Fibroblast of skin of back (primary cell): ENCODE results near the gene NOTCH1.
A peak's percentile ranks its signal among the peaks of the same experiment; 100 is the strongest.

Experiments used
- DNase-seq: peaks from one replicate; pipeline ENCODE4 v3.0.0-alpha.2; 2013

Gene NOTCH1

DNA sequence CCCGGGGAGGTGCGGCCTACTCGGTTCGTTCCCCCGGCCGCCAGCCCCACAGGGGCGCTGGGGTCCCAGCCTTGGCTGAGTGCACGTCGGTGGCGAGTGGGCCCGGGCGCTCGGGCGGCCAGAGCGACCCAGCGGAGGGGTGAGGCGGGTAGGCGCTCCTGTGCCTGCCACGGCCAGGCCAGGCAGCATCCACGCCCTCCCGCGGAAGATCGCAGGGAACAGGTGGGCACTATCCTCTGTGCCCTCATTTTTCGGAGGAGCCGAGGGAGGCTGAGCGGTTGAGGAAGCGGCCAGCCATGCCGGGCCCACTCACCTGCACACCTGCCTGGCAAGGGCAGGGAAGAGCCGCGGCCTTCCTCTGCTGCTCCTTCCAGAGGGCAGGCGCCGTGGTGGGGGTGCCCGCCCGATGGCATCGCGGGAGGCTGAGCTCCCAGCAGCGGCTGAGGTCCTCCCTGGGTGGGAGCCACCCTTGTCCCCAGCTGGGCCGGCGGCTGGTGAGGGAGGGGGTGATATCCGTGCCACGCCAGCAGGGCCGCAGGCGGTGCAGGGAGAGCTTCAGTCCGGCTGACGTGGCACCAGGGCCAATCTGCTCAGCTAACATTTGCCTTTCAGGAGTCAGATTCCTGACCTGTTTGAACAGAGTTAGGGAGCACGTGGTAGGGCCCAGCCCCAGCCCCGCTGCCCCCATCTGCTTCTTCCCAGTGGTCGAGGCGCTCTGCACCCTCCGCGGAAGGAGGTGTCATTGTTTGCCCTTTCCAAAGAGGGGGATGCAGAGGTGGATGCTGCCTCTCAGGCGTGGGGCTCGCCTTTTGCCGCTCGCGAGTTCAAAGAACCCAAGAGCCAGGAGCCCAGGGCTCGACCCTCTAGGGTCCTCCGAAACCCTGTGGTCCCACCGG lies 61.4 kb downstream of the NOTCH1 start:
- no peak for DNase-seq

- peak; percentile 86 for DNase-seq
Observed at GRCh38 chr9:136483589-136484152, 62.2 kb downstream of the NOTCH1 start.

GRCh38 chr9:136482793-136483588 lies 62.9 kb downstream of the NOTCH1 start, which contains the start of gene SEC16A:
Gene SEC16A (minus strand): TSS chr9:136483040. CDS start chr9:136477615, 5,425 bp downstream.
- peak; percentile 96 for DNase-seq

DNA sequence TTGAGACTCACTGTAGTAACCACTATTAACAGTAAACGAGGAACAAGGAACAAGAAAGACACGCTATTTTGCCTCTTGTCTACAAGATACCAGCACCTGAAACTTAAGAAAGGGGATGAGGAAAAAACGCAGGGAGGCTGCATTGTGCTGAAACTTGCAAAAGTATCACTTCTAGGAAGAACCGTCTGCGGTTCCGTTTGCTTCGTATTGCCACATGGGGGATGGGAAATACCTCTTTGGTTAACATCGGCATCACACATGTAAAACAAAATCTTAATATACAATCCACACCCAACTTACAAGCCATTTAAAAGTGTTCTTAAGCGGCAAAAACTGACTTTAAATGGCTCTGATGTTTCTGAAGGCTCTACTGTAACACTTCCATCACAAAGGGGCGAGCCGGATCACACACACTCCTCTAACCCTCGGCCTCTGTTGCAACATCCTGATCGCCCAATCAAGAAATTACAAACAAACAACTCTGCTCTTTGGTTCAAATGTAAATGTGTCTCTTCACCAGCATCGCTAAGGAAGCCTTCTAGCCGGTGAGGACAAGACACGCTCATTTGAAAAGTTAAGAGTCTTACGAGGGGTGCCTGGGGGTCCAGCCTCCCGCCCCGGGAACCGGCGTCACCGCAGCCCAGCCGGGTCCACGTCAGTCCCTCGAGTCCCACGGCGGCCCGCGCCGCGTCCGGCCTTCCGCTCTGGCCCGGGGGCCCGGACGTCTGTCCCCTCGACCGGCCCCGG lies 63.6 kb downstream of the NOTCH1 start:
- DNase-seq: peak; percentile 30

GRCh38 chr9:136481558-136481957 lies 64.3 kb downstream of the NOTCH1 start:
- DNase-seq: no peak

- DNase-seq: no peak
Observed at GRCh38 chr9:136476369-136477150, 69.3 kb downstream of the NOTCH1 start.

GRCh38 chr9:136474974-136475865 lies 70.6 kb downstream of the NOTCH1 start:
- DNase-seq: no peak

DNA sequence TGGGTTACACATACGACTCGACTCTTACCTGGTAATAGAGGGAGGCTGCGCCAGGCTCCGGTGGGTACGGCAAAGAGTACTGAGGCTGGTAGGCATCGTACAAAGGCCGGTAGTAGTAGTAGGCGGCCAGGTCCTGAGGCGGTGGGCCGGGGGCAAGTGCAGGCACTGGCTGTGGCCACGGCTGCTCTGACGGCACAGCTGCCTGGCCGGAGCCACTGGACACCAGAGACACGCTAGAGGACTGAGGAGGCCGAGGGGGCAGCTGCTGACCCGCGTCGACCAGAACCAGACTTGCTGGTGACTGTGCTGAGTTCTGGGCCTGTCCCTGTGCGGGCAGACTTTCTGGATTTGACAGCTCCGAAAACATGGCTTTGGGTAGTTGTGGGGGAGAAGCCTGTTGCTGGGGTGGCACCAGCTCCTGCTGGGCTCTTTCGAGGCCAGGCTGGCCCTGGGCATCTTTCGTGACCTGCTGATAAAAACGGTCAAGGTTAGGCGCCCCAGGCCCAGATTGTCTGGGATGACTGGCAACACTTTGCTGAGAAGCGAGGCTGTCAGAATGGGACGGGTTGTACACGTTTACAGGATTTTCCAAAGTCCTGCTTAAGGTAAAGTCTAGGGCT lies 71.7 kb downstream of the NOTCH1 start:
- DNase-seq: no peak

- no peak for DNase-seq
Observed at GRCh38 chr9:136473354-136473721, 72.5 kb downstream of the NOTCH1 start.

- no peak for DNase-seq
Observed at GRCh38 chr9:136472640-136473353, 73.1 kb downstream of the NOTCH1 start.

- no peak for DNase-seq
Observed at GRCh38 chr9:136471802-136472487, 73.9 kb downstream of the NOTCH1 start.

GRCh38 chr9:136470792-136471469 lies 74.9 kb downstream of the NOTCH1 start:
- DNase-seq: no peak

DNA sequence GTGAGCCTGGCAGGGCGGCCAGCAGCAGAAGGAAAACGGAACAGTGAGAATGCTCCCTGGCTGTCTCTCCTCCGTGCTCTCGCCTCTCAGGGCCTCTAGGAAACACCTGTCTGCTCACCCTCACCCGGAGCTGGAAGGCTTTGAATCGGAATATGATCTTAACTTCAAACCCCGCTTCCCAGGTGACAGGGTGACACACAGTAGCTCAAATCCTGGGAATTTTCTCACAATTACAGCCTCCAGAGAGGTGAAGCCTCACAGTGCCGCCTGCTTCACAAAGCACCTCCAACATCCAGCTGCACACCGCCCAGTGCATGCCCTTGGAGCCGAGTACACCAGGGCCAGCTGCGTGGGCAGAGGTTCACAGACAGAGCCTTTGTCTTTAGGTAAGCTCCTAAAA lies 75.5 kb downstream of the NOTCH1 start:
- DNase-seq: no peak

DNA sequence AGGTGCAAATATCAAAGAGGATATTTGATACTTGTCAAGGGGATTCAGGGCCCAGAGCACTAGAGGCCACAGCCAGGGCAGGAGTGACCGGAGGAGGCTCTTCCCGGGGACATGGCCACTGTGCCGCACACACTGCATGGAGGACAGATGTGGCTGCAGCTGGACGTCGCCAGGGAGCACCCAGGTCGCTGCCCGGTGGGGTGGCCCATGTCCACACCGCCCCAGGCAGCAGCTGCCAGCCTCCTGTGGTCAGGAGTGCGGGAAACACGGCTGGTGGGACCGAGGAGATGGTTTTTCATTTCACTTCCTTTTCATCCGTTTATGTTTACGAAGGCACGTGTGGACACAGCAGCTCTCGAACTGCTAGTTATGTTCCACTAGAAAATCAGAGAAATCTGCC lies 78.1 kb downstream of the NOTCH1 start:
- DNase-seq: no peak

GRCh38 chr9:136466155-136466541 lies 79.7 kb downstream of the NOTCH1 start:
- no peak for DNase-seq

DNA sequence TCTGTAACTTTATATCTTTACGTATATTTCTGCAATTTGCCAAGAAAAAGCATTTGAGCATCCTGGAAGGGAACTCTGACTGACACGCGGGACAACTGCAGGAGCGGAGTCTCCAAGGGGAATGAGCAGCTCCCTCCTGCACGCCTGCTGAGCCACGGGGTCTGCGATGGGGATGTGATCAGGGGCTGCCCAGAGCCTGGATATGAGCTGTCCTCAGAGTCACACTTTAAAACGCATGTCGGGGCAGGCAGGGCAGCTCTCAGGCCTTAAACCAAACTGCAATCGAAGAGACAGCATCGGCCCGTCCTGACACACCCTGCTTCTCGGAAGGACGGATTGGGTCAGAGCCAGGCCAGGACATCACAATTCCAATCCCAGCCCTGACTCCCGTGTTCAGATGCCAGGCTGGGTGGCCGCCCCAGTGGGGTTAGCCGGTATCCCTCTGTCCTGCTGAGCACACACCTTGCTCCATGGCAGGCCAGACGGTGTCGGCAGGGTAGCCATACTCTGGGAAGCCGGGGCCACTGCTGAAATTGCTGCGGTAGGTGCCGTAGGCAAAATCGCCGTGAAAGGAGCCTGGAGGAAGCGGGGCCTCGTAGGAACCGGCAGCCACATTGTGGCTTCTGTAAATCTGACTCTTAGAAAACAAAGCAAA lies 80.2 kb downstream of the NOTCH1 start:
- DNase-seq: no peak

DNA sequence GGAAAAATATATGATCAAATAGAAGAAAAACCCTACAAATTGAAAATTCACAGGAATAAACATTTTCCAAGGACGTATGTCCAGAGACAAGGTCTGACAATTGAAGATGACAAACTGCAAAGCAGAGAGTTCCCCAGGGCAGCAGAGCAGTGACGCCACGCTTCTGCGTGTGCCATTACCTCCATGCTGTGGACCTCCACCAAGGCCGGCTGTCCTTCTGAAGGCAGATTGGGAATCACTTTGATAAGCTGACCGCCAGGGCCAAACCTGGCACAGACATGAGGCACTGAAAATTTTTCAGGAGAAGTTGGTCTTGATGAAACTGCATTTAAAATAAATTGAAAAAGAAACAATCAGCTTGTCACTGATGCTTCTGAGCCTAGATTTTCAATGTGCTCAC lies 81.6 kb downstream of the NOTCH1 start:
- DNase-seq: no peak

DNA sequence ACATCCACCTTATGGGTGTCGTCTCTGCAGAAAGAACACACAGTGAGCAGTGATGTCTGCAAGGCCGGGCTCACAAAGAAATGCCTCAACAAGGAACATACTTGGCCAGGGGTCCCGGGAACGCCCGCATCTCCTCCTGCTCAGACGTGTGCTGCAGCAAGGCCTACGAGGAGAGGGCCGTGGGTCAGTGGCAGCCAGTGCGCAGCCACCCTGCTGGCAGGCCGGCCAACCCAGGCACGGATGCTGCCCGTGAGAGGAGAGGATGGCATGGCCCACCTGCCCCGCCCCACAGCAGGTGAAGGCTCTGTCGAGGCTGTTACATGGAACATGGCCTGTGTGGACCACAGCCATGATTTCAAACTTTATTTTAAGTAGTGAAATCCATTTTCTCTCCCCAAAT lies 82.3 kb downstream of the NOTCH1 start:
- no peak for DNase-seq
